EL (cell line): ENCODE results near the gene CTBP2.
"Not testable (repeated sequence)": the region's sequence is repeated elsewhere in the genome, so short reads cannot be mapped to it uniquely, and the experiment has no call there.

Experiments
- DNase-seq: peaks from one replicate; pipeline ENCODE4 v3.0.0-alpha.2; 2016

The CTBP2 gene

DNA sequence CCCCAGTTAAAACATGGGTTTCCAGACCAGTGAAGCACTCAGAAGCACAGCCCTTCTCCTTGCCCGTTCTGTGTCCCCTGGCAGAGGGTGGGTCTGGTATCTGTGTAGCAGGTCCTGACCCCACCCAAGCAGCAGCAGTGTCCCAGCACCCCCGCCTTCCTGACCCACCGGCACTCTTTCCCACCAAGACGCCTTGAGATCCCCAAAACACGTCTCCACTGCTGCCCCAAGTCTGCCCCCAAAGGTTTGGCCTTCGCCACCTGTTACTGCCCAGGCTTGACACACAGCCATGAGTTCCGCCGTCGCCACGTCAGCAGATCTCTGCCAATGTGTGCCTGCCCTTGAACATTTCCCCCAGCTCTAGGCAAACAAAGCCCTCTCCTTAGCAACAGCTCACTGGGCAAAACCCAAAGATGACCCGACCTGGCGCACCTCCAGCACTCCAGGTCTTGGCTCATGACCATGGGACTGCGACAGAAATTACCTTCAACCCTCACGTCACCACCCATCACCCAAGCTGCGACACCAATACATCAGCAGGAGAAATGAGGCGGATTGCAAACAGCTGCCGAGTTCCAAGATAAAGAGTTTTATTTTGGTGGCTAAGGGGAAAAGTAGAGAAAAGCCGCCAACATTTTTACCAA is 75.6 kb downstream of the CTBP2 start:
- DNase-seq = no peak

DNA sequence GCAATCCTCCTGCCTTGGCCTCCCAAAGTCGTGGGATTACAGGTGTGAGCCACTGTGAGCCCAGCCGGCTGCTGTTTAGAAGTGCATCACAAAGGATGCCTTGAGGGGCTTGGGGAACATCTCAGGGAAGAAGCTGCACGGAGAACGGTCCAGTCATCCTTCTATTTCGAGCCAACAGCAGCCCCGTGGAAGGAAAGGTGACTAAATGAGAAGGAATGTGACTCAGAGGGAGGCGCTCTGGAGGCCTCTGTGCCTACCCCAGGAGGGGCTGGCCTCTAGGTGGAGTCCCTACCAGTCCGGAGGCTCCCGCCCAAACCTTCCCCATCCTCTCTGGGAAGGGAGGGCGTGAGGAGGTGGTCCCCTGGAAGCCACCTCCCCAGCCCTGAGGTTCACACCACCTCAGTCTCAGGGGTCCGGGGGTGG is 76.2 kb downstream of the CTBP2 start:
- DNase-seq = peak; percentile 98

DNA sequence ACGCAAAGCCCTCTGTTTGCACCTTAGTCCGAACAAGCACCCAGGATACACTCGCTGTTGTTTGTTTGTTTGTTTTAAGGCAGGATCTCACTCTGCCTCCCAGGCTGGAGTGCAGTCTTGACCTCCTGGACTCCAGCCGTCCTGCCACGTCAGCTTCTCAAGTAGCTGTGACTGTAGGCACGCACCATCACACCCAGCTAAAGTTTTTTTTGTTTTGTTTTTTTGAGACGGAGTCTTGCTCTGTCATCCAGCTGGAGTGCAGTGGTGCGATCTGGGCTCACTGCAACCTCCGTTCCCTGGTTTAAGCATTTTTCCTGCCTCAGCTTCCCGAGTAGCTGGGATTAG is 76.8 kb downstream of the CTBP2 start:
- peak; percentile 93 for DNase-seq

DNA sequence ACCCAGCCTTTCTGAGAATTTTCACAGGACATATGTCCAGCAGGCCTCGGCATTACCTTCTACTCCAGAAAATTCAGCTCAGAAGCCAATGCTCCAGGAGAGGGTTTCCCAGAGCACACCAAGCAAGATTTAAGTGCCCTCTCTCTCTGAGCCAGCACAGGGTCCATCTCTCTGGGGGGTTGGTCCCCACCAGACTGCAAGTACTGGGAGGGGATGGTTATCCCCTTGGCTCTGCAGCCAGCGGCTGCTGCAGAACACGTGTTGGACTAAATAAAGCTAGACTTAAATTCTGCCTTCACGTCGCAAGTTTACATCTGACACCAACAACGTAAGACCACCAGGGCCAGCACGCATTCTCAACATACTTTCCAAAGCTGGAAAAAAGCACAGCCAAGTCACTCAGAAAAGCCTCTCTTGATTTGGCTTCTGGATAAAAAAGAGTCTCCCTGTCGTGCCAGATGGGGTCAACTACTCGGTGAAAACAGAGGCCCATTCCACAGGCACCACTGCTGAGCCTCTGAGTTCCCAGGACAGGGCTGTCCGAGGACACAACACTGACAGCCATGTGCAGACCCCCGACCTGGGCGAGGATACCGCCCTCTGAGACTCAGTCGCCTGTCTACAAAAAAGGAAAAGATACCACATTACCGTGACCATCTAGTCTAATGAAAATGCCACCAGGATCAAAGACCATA is 77.3 kb downstream of the CTBP2 start:
- no peak for DNase-seq

DNA sequence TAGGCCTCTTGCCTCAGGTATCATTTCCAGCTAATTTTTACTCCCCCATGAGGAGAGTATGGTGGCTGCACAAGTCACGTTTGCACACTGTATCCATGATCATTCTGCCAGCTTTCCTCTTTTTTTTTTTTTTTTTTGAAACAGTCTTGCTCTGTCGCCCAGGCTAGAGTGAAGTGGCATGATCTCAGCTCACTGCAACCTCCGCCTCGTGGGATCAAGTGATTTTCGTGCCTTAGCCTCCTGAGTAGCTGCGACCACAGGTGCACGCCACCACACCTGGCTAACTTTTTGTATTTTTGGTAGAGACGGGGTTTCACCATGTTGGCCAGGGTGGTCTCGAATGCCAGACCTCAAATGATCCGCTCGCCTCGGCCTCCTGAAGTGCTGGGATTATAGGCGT is 77.9 kb downstream of the CTBP2 start:
- not testable (repeated sequence) for DNase-seq

DNA sequence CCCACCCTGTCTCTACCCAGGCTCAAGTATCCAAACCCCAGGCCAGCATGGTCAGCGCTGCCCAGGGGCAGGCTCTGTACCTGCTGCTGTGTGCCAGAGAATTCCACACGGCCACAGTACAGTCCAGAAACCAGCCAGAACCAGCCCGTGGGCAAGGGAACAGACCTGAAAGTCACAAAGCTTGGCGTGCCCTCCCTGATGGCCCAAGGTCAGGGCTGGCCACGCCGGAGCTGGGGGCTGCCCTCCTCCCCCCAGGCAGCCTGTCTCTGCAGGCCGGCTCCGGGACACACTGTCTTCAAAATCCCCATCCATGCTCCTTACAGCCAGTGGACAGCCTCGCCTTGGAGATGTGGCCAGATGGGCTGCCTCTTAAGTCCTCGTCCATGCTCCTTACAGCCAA is 78.4 kb downstream of the CTBP2 start:
- DNase-seq = no peak

DNA sequence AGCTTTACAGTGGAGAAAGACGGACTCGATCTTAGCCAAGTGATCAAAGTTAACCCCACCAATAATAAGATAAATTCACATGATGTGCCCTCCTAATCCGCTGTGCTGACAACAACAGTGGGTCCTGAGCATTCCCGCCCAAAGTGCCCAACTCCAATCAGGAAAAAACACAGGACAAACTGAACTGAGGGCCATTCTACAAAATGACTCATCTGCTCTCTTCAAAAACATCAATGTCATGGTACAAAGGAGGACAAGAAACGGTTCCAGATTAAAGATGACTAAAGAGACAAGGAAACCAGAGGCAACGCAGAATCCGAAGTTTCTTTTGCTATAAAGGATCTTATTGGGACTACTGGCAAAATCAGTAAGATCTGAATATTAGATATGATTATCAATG is 79.4 kb downstream of the CTBP2 start:
- no peak for DNase-seq

DNA sequence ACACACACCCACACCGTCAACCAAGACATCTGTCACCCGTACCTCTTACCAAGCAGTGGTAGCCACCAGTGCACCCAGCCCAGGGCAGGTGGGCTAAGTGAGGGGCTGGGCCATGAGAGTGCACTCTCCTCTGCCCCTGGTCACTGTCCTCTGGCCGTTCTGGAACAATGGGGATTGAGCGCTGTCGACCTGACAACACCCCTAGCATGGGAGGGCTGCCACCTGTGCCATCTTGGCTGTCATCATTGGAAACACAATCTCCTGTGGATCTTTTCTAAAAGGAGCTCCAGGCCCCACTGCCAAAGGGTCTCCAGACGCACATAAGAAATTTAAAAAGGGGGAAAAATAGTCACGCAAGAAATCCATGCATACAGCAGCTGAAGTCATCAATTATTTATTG is 80.1 kb downstream of the CTBP2 start:
- DNase-seq = no peak

DNA sequence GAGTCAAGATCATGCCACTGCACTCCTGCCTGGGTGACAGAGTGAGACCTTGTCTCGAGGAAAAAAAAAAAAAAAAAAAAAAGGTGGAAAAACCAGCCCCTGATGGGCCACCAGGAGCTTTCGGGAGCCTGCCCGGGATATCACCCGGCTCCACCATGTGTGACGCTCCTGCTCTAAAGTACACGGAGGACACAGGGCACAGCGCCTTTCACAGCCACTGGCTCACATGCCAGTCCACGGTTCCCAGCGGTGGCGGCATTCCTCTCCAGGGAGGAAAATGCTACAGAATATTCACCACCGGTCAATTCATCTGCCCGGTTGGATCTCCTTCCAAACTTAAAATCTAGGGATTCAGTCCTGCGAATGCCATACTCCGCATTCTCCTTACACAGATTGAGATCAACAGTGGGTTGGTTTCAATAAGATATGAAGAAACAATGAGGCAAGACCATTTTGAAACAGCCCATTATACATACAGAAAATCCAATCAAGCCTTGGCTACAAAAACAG is 81.2 kb downstream of the CTBP2 start:
- no peak for DNase-seq

DNA sequence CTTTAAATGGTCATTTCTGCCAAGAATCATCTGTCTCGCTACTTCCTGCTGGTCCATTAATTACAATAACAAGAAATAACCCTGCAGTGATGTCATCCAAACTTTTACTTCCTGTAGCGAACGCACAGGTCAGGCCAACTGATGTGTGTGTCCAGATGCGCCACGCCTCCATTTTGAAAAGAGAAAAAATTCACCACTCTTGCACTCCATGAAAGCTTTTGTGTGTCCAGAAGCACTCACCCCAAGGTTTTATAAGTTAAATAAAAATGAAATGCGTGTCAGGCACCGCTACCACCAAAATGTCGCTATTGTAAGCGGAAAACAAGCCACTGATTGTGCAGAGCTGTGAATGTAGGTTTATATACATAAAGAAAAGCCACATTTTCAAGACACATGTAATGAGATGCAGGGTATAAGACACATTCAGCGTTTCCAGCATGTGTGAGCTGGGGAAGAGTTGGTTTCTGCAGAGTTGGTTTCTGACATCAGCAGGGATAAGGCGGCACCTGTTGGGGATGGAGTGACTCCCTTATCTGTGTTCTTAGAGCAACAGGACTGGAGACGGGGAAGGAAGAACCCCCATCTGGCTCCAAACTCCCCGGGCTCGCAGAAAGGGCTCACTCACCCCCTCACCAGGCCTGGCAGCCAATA is 83.3 kb downstream of the CTBP2 start:
- no peak for DNase-seq

DNA sequence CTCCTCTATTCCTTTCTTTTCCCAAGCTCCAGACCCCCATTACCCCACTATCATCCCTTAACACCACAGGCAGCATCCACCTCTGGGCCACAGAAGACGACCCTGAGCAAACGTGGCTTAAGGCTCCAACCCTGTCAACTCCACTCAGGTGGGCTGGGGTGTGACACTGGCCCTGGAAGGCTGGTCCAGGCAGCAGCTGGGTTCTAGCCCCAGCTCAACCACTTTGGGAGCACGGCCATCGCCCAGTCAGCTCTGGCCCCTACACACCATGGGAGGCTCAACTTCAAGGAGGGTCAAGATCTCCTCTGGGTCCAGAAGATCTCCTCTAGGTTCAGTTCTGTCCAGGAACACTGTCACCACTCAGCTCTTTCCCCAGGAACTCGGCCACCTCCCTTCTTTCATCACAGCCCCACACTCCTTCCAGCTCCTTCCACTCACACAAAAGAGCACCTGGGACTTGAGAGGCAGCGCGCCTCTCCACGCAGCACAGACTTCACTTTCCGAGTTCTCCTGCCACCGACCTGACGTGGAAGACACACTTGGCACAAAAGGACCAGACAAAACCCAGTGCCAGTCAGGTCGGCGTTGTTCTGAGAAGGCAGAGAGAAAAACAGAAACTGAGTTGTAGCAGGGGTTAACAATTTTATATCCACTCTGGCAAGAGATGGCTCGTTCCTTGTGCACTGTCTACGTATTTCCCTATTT is 84.1 kb downstream of the CTBP2 start:
- DNase-seq = no peak

DNA sequence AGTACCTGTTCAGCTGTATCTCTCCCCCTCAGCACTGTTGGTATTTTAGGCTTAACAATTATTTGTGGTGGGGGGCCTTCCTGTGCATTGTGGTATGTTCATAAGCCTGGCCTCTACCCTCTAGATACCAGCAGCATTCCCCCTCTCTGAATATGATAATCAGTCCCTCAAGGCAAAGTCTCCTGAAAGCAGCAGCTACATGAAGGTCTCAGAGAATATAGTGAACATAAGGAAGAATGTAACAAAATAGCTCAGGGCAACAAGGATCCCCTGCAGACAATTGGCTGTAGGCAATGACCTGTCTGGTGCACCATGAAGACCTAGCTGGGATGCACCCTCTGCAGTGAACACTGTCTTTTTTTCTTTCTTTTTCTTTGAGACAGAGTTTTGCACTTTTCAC is 86.4 kb downstream of the CTBP2 start:
- DNase-seq = no peak

DNA sequence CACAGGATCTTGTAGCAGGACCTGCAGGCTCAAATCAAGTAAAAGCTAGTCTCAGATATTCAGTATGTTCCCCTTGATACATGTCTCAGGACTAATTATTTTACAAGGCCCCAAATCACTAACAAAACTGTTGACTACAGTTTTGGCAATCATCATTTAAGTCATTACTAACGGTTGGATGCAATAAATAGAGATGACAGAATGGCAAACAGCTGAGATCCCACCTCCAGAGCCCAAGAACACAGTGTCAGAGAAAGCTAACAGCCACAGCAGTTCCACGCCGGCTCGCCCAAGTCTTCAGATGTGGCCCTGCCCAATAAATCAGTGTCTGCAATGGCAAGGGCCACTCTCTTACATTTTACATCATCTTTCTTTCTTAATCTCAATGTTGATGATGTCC is 87.6 kb downstream of the CTBP2 start:
- DNase-seq = no peak

DNA sequence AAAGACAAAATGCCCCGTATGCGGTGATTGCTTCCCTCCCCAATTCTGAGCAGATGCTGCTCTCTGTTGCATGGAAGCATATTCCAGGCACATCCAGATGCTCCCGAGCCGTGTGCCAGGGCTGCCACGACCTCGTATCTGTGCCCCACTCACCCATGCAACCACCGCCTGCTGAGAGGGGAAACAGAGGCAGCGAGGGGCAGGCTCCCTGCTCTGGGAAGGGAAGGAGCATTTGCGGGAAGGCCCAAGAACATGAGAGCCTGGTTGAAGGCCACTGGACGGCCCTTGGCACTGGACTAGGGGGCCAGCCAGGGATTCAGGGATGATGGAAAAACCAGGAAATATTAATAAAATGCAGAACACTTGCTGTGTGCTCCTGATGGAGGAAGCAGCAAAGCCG is 89.4 kb downstream of the CTBP2 start:
- DNase-seq = no peak

DNA sequence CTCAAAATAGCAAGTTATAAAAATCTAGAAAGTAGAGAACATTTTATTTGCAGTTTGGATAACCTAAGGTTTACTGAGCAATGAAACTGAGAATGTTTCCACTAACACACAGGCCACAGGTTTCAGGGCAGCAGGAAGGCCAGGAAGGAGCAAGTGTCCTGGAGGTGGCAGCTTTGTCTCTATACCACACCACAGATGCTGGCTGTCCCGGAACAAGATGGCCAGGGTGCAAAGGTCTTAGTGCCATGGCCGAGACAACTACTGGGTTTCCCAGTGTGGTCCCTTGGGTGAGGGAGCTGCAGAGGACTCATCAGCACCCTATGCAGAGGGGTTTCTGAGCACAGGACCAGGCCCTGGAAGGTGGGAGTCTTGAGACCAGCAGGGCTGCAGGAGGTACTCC is 92.0 kb downstream of the CTBP2 start:
- DNase-seq = no peak

DNA sequence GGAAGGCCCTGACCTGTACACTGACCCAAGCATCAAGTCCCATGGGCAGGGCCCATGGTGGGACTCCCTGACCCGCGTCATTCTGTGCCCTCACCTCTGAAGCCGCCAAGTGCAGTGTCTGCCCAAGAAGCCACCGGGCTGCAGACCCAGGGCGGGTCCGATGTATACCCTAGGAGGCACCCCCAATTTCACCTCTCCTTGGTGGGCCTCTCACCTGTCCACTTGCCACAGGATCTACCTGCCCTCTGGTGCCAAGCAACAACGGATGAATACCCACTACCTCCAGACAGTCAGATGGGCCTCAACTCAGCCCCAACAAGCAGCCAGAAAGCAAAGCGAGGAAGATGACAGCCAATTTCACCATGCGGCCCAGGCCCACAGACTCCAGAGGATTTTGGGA is 92.6 kb downstream of the CTBP2 start:
- no peak for DNase-seq

DNA sequence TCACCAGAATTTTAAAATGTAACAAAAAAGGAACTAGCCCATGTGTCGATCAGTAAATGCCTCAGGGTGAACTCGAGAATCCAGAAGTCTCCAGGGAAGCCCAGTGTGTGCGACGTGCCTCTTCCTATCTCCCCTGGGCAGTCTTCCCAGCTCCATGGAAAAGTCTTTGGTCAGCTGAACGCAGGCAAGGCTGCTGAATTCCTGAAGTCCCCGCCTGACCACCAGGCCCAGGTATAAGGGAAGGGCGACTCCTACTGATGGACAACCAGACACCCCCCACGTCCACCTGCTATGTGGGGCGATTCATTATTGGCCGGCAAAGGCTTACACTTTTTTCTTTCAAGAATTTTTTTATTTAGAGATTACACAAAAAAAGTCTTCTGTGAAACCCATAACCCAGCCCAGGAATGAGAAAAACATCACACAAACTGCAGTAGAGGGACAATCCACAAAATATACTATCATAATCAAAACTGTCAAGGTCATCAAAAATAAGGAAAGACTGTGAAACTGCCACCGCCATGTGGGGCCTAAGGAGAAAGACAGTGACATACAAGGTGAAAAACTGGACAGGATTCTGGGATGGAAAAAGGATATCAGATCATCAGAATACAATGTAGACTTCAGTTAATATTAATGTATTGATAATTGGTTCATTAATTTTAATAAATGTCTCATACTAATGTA is 93.5 kb downstream of the CTBP2 start:
- DNase-seq = no peak

DNA sequence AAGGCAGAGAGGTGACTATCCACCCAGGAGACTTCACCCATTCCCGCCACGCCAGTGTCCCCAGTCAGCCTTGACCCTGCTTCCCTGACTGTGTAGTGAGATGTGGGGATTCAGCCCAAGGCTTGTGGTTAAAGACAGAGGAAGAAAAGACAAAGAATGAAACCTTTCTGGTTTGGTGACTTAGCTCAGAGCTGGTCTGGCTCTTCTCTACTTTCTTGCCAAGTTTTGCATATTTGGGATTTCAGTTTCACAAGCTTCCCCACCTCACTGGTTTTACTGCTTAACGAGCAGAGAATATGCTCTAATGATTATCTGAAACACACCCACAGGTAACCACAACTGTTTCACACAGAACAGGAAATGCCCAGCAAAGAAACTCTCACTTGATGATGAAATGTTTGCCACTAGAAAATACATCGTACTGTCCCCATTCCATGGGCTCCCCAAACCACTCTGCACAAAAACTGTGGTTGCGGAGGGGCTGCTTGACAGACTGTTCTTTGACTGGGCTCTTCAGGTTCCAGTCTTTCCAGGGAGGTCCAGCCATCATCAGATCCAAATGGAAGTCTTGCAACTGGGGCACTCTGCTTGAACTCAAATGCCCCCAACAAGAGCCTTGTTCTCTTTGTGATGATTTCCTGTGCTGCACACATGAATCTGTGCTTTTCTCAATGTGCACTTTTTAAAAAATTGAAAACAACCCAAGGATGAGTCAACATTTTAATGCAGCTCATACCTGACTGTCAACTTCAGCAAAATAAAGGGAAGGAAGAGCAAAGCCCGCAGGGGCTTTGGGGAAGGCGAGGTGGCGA is 95.5 kb downstream of the CTBP2 start:
- DNase-seq = peak; percentile 74

DNA sequence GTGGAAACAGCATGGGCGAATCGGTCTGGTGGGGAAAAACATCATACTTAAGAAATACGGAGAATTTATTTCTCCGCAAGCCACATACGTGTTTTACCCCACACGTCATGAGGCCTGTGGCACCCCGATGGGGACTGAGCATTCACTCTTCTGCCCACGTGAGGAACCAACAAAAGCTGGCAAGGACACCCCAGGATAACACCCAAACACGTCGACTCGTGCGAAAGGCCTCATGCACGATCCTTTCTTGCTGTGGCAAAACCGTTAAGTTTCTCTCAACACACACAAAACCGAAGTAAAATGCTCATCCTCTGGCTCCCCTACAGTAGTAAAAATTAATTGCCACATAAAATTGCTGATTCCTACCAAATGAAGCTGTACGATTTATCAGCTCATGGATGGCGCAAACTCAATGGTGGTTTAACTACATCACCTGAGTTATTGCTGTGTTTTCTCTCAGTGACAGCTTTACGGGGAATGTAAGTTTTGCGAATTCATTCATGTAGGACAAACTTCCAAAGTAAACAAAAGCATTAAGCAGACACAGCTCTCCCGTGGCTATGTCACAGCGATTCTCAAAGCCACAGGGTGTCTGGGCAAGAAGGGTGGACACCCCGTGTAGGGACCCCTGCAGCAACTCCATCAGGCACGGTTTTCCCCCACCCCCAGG is 97.0 kb downstream of the CTBP2 start:
- DNase-seq = no peak

DNA sequence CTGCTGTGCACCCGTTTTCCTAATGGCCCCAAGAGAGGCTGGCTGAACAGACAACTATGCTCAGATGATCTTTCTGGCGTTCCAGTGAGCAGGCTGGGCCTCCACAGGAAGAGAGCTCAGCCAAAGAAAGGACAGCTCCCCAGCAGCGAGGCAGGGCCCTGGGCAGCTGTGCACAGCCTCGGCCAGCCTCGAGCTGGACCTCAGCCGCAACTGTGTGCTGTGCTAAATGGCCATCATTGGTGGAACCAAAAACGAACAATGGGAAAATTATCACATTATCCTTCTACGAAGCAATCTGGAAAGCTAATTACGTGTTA is 97.5 kb downstream of the CTBP2 start:
- no peak for DNase-seq

DNA sequence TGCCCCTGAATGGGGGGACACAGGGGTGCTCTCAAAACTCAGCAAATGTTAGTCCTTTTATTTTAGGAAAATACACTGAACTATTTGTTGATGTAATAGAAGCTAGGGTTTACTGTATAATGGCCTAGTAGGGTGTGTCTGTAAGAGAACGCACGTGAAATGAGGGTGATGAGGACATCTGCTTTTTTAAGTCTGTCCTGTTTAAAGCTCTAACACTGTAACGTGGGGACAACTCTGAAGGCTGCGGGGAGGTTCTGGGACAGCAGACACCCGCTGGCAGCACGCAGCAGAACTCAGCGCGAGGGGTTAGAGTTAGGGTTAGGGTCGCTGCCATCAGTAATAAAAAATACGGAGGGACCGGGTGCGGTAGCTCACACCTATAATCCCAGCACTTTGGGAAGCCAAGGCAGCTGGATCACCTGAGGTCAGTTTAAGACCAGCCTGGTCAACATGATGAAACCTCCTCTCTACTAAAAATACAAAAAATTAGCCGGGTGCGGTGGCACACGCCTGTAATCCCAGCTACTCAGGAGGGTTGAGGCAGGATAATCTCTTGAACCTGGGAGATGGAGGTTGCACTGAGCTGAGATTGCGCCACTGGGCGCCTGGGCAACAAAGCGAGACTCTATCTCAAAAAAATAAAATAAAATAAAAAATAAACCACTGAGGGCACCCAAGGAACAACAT is 98.0 kb downstream of the CTBP2 start:
- DNase-seq = no peak
